ENCODE data around the gene MEDAG. TPM values are rescaled to one million over a fixed set of nuclear protein-coding genes. Genes with fewer than 3 reads are reported as not detected.

The MEDAG gene
- total RNA-seq, 1 experiment from 2014 or later: 11.1 TPM

GRCh38 chr13:30907121-30907861, 1.2 kb downstream of the MEDAG start:
- DNase-seq (ENCODE audit: low read depth): peak; percentile 42

- DNase-seq (ENCODE audit: low read depth): peak; percentile 61
These were observed 2.4 kb downstream of the MEDAG start for GRCh38 chr13:30908416-30908980.

DNA sequence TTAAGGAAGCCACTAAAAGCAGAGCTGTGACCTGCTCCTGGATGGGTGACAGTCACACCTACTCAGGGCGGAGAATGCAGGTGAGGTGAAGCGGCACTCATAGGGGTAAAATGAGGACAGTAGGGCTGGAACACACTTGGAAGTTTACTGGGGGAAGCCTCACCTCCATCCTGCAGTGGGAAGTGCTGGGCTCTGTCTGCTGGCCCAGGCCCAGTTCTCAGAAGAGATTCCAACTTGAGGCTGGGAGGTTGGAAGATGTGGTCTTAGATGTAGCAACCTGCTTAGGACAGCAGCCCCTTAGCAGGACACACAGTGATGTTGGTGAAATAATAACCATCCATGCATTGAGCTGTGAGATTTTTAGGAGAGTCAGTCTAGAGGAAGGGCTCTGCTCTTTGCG, 4.6 kb downstream of the MEDAG start:
- no peak for DNase-seq (ENCODE audit: low read depth)

- no peak for DNase-seq (ENCODE audit: low read depth)
These were observed 9.8 kb downstream of the MEDAG start for GRCh38 chr13:30915691-30916541.

- DNase-seq (ENCODE audit: low read depth): no peak
These were observed 10.9 kb downstream of the MEDAG start for GRCh38 chr13:30916991-30917390.

DNA sequence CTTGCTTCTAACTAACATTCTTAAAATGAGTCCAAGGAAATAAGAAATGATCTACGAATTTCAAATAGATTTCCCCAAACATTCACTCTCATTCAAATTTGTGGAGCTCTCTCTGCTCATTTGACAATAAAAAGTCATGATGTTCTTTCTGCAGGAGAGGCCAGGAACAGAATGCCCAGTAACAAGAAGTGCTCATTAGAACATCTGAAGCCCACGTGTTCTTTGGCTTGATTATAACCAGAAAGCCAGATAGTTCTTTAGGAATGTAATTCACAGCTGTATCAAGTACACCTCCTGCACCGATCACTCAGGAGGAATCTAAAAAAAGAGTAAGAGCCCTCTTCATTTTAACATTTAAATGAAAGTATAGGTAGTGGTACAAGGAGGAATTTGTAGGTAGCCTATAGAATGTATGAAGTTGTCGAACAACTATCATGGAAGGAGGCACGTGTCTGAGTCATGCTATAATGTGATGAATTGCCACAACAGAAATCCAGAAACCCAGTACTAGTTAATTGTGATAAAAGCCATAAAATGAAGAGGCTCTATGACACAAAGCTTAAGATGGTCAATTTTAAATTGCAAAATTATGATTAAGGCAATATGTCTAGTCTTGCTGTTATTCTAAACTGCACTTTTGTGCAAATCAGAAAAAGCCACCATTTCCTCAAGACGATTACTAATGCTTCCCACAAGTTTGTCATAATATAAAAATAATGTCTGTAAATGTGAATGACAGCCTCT, 12.8 kb downstream of the MEDAG start:
- peak; percentile 52 for DNase-seq (ENCODE audit: low read depth)

GRCh38 chr13:30920162-30920909, 14.3 kb downstream of the MEDAG start:
- no peak for DNase-seq (ENCODE audit: low read depth)

GRCh38 chr13:30923418-30923817, 17.3 kb downstream of the MEDAG start:
- no peak for DNase-seq (ENCODE audit: low read depth)

- no peak for DNase-seq (ENCODE audit: low read depth)
These were observed 18.6 kb downstream of the MEDAG start for GRCh38 chr13:30924721-30925120.

- DNase-seq (ENCODE audit: low read depth): no peak
These were observed 19.4 kb downstream of the MEDAG start for GRCh38 chr13:30925429-30925828.

GRCh38 chr13:30926781-30927180, 20.7 kb downstream of the MEDAG start:
- no peak for DNase-seq (ENCODE audit: low read depth)

DNA sequence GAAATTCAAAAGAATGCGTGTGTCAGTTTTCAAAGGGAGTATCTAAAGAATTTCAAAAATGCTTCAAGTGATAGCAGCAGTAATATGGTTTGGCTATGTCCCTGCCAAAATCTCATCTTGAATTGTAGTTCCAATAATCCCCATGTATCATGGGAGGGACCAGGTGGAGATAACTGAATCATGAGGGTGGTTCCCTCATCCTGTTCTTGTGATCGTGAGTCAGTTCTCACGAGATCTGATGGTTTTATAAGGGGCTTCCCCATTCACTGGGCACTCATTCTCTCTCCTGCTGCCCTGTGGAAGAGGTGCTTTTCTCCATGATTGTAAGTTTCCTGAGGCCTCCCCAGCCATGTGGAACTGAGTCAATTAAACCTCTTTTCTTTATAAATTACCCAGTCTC, 21.1 kb downstream of the MEDAG start:
- DNase-seq (ENCODE audit: low read depth): peak; percentile 53

DNA sequence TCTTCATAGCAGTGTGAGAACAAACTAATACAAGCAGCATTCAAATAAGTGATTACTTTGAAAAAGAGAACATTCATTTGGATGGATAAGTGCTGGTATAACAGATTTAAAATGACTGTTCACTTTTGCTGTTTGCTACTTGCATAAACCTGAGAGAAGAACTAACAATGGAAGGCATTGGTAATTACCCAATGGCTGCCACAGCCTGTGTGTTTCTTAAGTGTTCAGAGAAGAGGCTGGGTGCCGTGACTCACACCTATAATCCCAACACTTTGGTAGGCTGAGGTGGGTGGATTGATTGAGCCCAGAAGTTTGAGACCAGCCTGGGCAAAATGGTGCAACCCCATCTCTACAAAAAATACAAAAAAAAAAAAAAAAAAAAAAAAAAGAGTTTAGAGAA, 21.5 kb downstream of the MEDAG start:
- DNase-seq (ENCODE audit: low read depth): no peak

GRCh38 chr13:30928978-30929377, 22.9 kb downstream of the MEDAG start:
- DNase-seq (ENCODE audit: low read depth): no peak

DNA sequence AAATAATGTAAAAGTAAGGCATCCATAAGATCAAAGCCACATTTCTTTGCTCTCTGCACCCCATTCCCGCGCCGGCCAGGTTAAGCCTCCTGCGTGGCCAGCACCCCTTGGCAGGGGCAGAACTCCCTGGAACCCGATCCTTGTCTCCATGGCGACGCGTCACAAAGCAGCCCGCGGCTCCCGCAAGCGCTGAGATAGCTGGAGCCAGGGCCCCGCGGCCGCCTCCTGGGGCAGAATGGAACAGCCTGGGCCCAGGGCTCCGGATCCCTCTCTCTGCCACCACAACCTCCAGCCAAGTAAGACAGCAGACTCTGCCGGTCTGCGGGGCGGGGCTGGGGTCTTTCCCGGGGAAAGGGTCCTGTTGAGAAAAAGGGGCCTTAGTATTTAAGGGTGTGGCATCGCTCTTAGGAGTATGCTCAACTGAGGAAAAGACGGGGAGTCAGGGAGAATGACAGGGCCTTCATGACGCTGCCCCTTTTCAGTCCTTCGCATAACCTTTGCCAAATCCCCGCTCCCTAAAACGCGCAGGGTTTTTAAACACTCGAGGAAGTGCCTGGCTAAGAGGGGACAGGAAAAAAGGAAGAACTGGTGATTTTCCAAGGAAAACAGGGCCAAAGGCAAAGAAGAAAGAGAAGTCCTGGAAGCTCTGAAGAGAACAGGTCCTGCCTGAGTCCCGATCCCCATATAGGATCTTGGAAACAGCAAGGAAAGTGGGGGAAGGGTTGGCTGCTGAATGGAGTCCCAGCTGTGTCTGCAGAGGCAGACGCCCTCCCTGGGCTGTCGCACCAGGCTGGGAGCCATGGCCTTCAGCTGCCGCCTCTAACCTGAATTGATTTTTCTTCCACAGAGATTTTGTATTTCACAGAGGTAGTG, 26.6 kb downstream of the MEDAG start, which contains the start of gene TEX26:
Gene TEX26, plus strand, starts transcription at position 176 of the 873 bp plus-strand sequence. Its CDS starts 60 bp downstream, at position 236.
- DNase-seq (ENCODE audit: low read depth): no peak

DNA sequence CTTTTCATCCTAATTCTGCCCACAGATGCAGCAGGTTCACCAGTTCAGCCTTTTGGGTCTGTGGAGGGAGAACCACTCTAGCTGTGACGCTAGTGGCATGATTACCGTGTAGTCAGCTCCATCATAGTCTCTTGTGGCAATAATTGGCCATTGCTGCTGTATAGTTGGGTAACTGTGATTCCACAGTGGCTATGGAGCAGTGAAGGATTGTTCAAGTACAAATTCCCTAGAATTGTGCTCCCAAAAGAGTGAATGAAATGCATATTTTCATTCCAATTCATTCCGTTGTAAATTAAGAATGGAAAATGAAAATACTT, 27.2 kb downstream of the MEDAG start:
- no peak for DNase-seq (ENCODE audit: low read depth)

DNA sequence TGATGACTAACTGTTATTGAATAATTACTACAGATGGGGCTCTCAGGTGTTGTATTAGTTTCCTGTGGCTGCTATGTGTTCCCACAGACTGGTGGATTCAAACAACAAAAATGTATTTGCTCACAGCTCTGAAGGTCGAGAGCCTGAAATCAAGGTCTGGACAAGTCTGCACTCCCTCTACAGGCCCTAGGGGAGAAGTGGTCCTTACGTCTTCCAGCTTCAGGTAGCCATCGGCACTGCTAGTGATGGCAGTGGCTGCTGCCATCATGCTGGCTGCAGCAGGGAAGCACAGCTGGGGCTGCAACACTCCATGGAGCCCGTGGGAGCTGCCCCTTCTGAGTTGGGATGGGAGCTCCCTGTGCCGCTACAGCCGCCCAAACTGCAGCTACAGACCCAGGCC, 28.3 kb downstream of the MEDAG start:
- DNase-seq (ENCODE audit: low read depth): no peak

DNA sequence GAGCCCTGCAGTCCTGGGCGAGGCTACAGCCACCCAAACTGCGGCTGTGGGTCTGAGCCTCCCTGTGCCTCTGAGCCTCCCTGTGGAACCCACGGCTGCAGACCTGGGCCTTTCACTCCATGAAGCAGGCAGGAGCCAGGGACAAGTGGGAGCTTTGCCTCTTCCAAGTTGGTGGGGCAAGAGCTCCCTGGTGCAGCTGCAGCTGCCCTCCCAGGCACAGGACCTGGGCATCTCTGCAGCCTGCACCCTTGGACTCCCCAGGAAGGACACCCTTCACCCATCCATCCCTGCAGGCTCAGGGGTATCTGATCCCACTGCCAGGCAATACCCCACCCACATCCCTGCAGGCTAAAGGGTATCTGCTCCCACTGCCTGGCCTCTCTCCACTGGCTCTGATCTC, 28.7 kb downstream of the MEDAG start:
- DNase-seq (ENCODE audit: low read depth): no peak

DNA sequence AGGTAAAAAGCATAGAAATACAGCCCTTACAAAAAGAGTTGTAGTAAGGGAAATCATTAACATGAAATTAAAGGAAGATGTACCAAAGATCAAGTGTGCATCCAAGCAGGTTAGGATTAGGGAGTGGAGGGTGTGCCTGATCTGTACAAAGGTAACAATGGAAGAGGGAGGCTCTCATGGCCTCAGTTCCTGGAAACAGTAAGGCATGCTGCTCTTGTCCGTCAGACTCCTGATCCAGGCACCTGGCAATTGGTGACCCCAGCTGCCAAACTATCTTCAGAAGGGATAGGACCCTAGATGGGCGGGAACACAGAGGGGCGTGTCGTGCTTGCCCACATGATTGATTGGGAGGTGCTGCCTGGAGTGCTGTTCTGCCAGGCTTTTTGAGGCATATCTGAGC, 30.9 kb downstream of the MEDAG start:
- no peak for DNase-seq (ENCODE audit: low read depth)

- DNase-seq (ENCODE audit: low read depth): no peak
These were observed 37.8 kb downstream of the MEDAG start for GRCh38 chr13:30943881-30944280.
